HG03097 (cell line): ENCODE data around the gene PHACTR3.

Source experiments
- ATAC-seq: cut with Tn5 transposase; IDR thresholded peaks from one replicate; pipeline ENCODE4 v1.9.1; 2021; ENCODE audit not compliant: unreplicated experiment, low FRiP score

PHACTR3 gene

GRCh38 chr20:59667981-59668515, 63.7 kb downstream of the PHACTR3 start:
- no peak for ATAC-seq

GRCh38 chr20:59668926-59669850, 64.8 kb downstream of the PHACTR3 start:
- no peak for ATAC-seq

GRCh38 chr20:59670786-59671492, 66.6 kb downstream of the PHACTR3 start:
- ATAC-seq: no peak

GRCh38 chr20:59671661-59672471, 67.5 kb downstream of the PHACTR3 start:
- ATAC-seq: no peak

- no peak for ATAC-seq
Measured at GRCh38 chr20:59672576-59672975, 68.2 kb downstream of the PHACTR3 start.

GRCh38 chr20:59673288-59673997, 69.1 kb downstream of the PHACTR3 start:
- ATAC-seq: no peak

- ATAC-seq: no peak
Measured at GRCh38 chr20:59673998-59674445, 69.7 kb downstream of the PHACTR3 start.

- ATAC-seq: no peak
Measured at GRCh38 chr20:59676126-59676850, 71.9 kb downstream of the PHACTR3 start.

GRCh38 chr20:59676851-59677182, 72.5 kb downstream of the PHACTR3 start:
- no peak for ATAC-seq

GRCh38 chr20:59677586-59677985, 73.2 kb downstream of the PHACTR3 start:
- no peak for ATAC-seq

GRCh38 chr20:59678288-59678687, 73.9 kb downstream of the PHACTR3 start:
- no peak for ATAC-seq

GRCh38 chr20:59678951-59679350, 74.6 kb downstream of the PHACTR3 start:
- no peak for ATAC-seq

GRCh38 chr20:59680148-59680650, 75.9 kb downstream of the PHACTR3 start:
- ATAC-seq: no peak

- no peak for ATAC-seq
Measured at GRCh38 chr20:59680852-59681251, 76.5 kb downstream of the PHACTR3 start.

GRCh38 chr20:59682603-59683002, 78.3 kb downstream of the PHACTR3 start:
- no peak for ATAC-seq

- ATAC-seq: no peak
Measured at GRCh38 chr20:59683181-59683580, 78.8 kb downstream of the PHACTR3 start.

GRCh38 chr20:59684685-59685242, 80.4 kb downstream of the PHACTR3 start:
- ATAC-seq: no peak

GRCh38 chr20:59686404-59687346, 82.3 kb downstream of the PHACTR3 start:
- ATAC-seq: no peak
